Calu3 (cell line): ENCODE results near the gene RDH5. TPM values are rescaled to one million over a fixed set of nuclear protein-coding genes. Genes with fewer than 3 reads are reported as not detected.
A peak's percentile ranks its signal among the peaks of the same experiment; 100 is the strongest.

Experiments
- BruUV-seq: library from RNA; stranded (reverse); fragments of 400-500 nt; replicated peaks from 2 replicates; lab custom pipeline; 2021; lab: Mats Ljungman, UMichigan
- CTCF ChIA-PET: fragments of 300-600 bp; sonication (Branson Sonifier 250); formaldehyde crosslinking; loops from one replicate; lab custom pipeline; 2022; ENCODE audit warnings: antibody characterized with exemption; lab: Charles Lee
- DNase-seq: peaks from one replicate; pipeline ENCODE4 v3.0.0; 2022
- H3K27ac Mint-ChIP-seq: one replicate; pipeline ENCODE4 v1.8.0; 2022; ENCODE audit warnings: mixed read lengths; ENCODE audit not compliant: unreplicated experiment
- H3K27me3 Mint-ChIP-seq: one replicate; pipeline ENCODE4 v1.8.0; 2022; ENCODE audit warnings: mixed read lengths; ENCODE audit not compliant: unreplicated experiment
- H3K36me3 Mint-ChIP-seq: one replicate; pipeline ENCODE4 v1.8.0; 2022; ENCODE audit warnings: mild to moderate bottlenecking, moderate library complexity, mixed read lengths; ENCODE audit not compliant: insufficient read depth, unreplicated experiment
- H3K4me1 Mint-ChIP-seq: one replicate; pipeline ENCODE4 v1.8.0; 2022; ENCODE audit warnings: mild to moderate bottlenecking, low read depth, mixed read lengths; ENCODE audit not compliant: unreplicated experiment
- H3K4me3 Mint-ChIP-seq: one replicate; pipeline ENCODE4 v1.8.0; 2022; ENCODE audit warnings: mild to moderate bottlenecking, low read depth, moderate library complexity, mixed read lengths; ENCODE audit not compliant: unreplicated experiment
- H3K9me3 Mint-ChIP-seq: one replicate; pipeline ENCODE4 v1.8.0; 2022; ENCODE audit warnings: low read depth, mixed read lengths; ENCODE audit not compliant: unreplicated experiment
- CTCF ChIP-seq: fragments of 200-600 bp; IDR thresholded peaks from one replicate; pipeline ENCODE4 v1.8.0; 2022; ENCODE audit warnings: antibody characterized with exemption; ENCODE audit not compliant: unreplicated experiment
- intact Hi-C: fragments of 100-400 bp; cut with micrococcal nuclease; formaldehyde crosslinking; loops from one replicate; pipeline ENCODE4 v1.10.0; 2022; ENCODE audit not compliant: unreplicated experiment
- total RNA-seq: library from RNA; stranded (reverse); gene quantifications from 2 replicates; pipeline ENCODE4 v1.2.3, GENCODE V29; 2022

The RDH5 gene
- total RNA-seq, 1 experiment from 2014 or later = 11.2 TPM

GRCh38 chr12:55737581-55738122 is 17.5 kb downstream of the RDH5 start:
- Mint-ChIP-seq H3K27me3 (peaks cover 15% of the 10 kb centered on the region), H3K27ac (peak overlapping the region; percentile 42), H3K4me3 (peak overlapping the region; percentile 68), H3K36me3 (peaks cover 10% of the 10 kb centered on the region), H3K4me1 (peaks cover 32% of the 10 kb centered on the region), H3K9me3 (no peaks in the 10 kb centered on the region)
- TF ChIP-seq CTCF = no peak
- intact Hi-C loops = loop anchor here (1.0 to 5.0 kb wide), 8 partner anchors 55 to 365 kb away; partner anchors contain the start of genes DGKA, ORMDL2, PA2G4 and RPS26
- BruUV-seq = no TSS peak
- DNase-seq = no peak
- CTCF ChIA-PET = interaction anchor here (0.7 to 3.3 kb wide), 25 partner anchors 8 to 520 kb away, joined by 3 to 41 read pairs (median 5); partner anchors contain the start of genes ANKRD52, CD63, DNAJC14 and ORMDL2

GRCh38 chr12:55738123-55739024 is 18.2 kb downstream of the RDH5 start:
- H3K36me3 Mint-ChIP-seq = peaks cover 11% of the 10 kb centered on the region
- peaks cover 35% of the 10 kb centered on the region for H3K4me1 Mint-ChIP-seq
- H3K27ac Mint-ChIP-seq = peak overlapping the region; percentile 42
- peak overlapping the region; percentile 68 for H3K4me3 Mint-ChIP-seq
- DNase-seq = peak; percentile 86
- CTCF ChIA-PET = interaction anchor here (0.8 to 3.3 kb wide), 30 partner anchors 9 to 726 kb away, joined by 3 to 41 read pairs (median 4); partner anchors contain the start of genes ANKRD52, CD63, DNAJC14 and ORMDL2
- TF ChIP-seq CTCF = peak; percentile 55
- intact Hi-C loops = loop anchor here (1.0 to 5.0 kb wide), 8 partner anchors 56 to 364 kb away; partner anchors contain the start of genes DGKA, ORMDL2, PA2G4 and RPS26
- no TSS peak for BruUV-seq
- H3K9me3 Mint-ChIP-seq = no peaks in the 10 kb centered on the region
- H3K27me3 Mint-ChIP-seq = peaks cover 21% of the 10 kb centered on the region

GRCh38 chr12:55739025-55739378 is 18.8 kb downstream of the RDH5 start:
- H3K9me3 Mint-ChIP-seq = no peaks in the 10 kb centered on the region
- H3K4me3 Mint-ChIP-seq = peak overlapping the region; percentile 68
- no TSS peak for BruUV-seq
- peaks cover 21% of the 10 kb centered on the region for H3K27me3 Mint-ChIP-seq
- no peak for TF ChIP-seq CTCF
- DNase-seq = no peak
- CTCF ChIA-PET = interaction anchor here (0.6 to 3.3 kb wide), 27 partner anchors 9 to 778 kb away, joined by 3 to 41 read pairs (median 4); partner anchors contain the start of genes ANKRD52, CD63, ORMDL2 and PA2G4
- intact Hi-C loops = loop anchor here (1.0 to 5.0 kb wide), 8 partner anchors 57 to 363 kb away; partner anchors contain the start of genes DGKA, ORMDL2, PA2G4 and RPS26
- H3K4me1 Mint-ChIP-seq = peaks cover 35% of the 10 kb centered on the region
- peaks cover 15% of the 10 kb centered on the region for H3K36me3 Mint-ChIP-seq
- no peak overlapping the region for H3K27ac Mint-ChIP-seq

GRCh38 chr12:55741931-55742680 is 21.9 kb downstream of the RDH5 start:
- no TSS peak for BruUV-seq
- Mint-ChIP-seq H3K9me3 (no peaks in the 10 kb centered on the region), H3K4me1 (peaks cover 40% of the 10 kb centered on the region), H3K27me3 (peaks cover 35% of the 10 kb centered on the region), H3K36me3 (peaks cover 28% of the 10 kb centered on the region), H3K27ac (no peak overlapping the region), H3K4me3 (peak overlapping the region; percentile 73)
- DNase-seq = no peak
- CTCF ChIA-PET = interaction anchor here (0.5 to 1.1 kb wide), 3 partner anchors 22 to 377 kb away, joined by 3 read pairs; partner anchors contain the start of gene RAB5B
- intact Hi-C loops = no loop called here
- TF ChIP-seq CTCF = no peak
